HepG2 (cell line): ENCODE results near the gene KCNAB2.

Experiments
- ARHGAP35 ChIP-seq: sonication (generic); formaldehyde crosslinking; IDR thresholded peaks from 2 replicates; pipeline ENCODE4 v1.9.0; 2022; ENCODE audit warnings: mild to moderate bottlenecking, inconsistent platforms, moderate library complexity, missing genetic modification reagents, borderline replicate concordance
- CTCF ChIP-seq: sonication (generic); formaldehyde crosslinking; IDR thresholded peaks from 2 replicates; pipeline ENCODE4 v1.5.0; 2020; ENCODE audit warnings: mild to moderate bottlenecking, missing genetic modification reagents, moderate library complexity
- HDAC2 ChIP-seq: sonication (generic); formaldehyde crosslinking; IDR thresholded peaks from 2 replicates; pipeline ENCODE4 v1.4.0; 2020; ENCODE audit warnings: missing genetic modification reagents
- KDM1A ChIP-seq: IDR thresholded peaks from 2 replicates; pipeline ENCODE4 v1.6.1; 2016; ENCODE audit warnings: missing compliant biosample characterization
- KDM5A ChIP-seq: fragments of 200-600 bp; sonication (generic); IDR thresholded peaks from 2 replicates; pipeline ENCODE4 v1.7.0; 2018; ENCODE audit warnings: antibody characterized with exemption, mild to moderate bottlenecking, low read length, borderline replicate concordance
- KLF16 ChIP-seq, 2 experiments: sonication (generic) in 1 of 2; formaldehyde crosslinking in 1 of 2; IDR thresholded peaks; 2 replicates each; pipeline versions ENCODE4 v1.6.1 to v1.8.0; 2016 to 2023; ENCODE audit warnings: missing genetic modification reagents in 2 of 2, missing compliant biosample characterization in 1 of 2
- LCORL ChIP-seq, 2 experiments: fragments of 450-650 bp in 1 of 2; sonication (generic) in 1 of 2; formaldehyde crosslinking in 1 of 2; IDR thresholded peaks; 2 replicates each; pipeline versions ENCODE4 v1.5.0 to v1.6.1; 2017 to 2020; ENCODE audit warnings: antibody characterized with exemption in 1 of 2, missing genetic modification reagents in 1 of 2
- PBX3 ChIP-seq: sonication (generic); formaldehyde crosslinking; IDR thresholded peaks from 2 replicates; pipeline ENCODE4 v1.8.1; 2023; ENCODE audit warnings: missing genetic modification reagents, inconsistent platforms, borderline replicate concordance
- POLR2A ChIP-seq, 2 experiments: IDR thresholded peaks; 2 replicates each; pipeline ENCODE4 v1.6.1; 2011; ENCODE audit warnings: low read depth in 2 of 2, low read length in 2 of 2, mild to moderate bottlenecking in 1 of 2, moderate library complexity in 1 of 2; ENCODE audit not compliant: insufficient read depth in 1 of 2
- SPEN ChIP-seq: sonication (generic); formaldehyde crosslinking; IDR thresholded peaks from 2 replicates; pipeline ENCODE4 v1.5.1; 2020; ENCODE audit warnings: low read depth, mild to moderate bottlenecking, missing genetic modification reagents
- SUZ12 ChIP-seq: fragments of 150-350 bp; IDR thresholded peaks from 2 replicates; pipeline ENCODE4 v1.6.1; 2014; ENCODE audit warnings: low read depth, low read length
- ZC3H13 ChIP-seq: sonication (generic); formaldehyde crosslinking; IDR thresholded peaks from 2 replicates; pipeline ENCODE4 v1.8.1; 2023; ENCODE audit warnings: mild to moderate bottlenecking, missing genetic modification reagents, moderate library complexity
- ZNF501 ChIP-seq: sonication (generic); formaldehyde crosslinking; IDR thresholded peaks from 2 replicates; pipeline ENCODE4 v1.5.1; 2020; ENCODE audit warnings: mild to moderate bottlenecking, moderate library complexity, missing genetic modification reagents
- ZNF547 ChIP-seq: sonication (generic); formaldehyde crosslinking; IDR thresholded peaks from 2 replicates; pipeline ENCODE4 v1.5.1; 2020; ENCODE audit warnings: mild to moderate bottlenecking, missing genetic modification reagents

GRCh38 chr1:6035303-6035702 lies 10.4 kb upstream of the KCNAB2 start:
- TF ChIP-seq HDAC2 (CRISPR knock-in tag) (no peak), POLR2A (IDR thresholded peaks at IDR 0.05; ENCODE audit: insufficient read depth in 1 of 2, low read depth in 2 of 2, low read length in 2 of 2) (no peak), PBX3 (no peak), SPEN (no peak), CTCF (no peak), SUZ12 (no peak), KDM1A (no peak), KLF16 (CRISPR knock-in tag; IDR thresholded peaks at IDR 0.05) (no peak), KDM5A (no peak), ZNF547 (CRISPR knock-in tag) (no peak), ZC3H13 (CRISPR knock-in tag) (no peak), LCORL (IDR thresholded peaks at IDR 0.05) (no peak), LCORL (CRISPR knock-in tag; IDR thresholded peaks at IDR 0.05) (no peak), ZNF501 (CRISPR knock-in tag) (no peak), ARHGAP35 (CRISPR knock-in tag) (no peak)
